Activated CD4-positive, alpha-beta T cell treated with anti-CD3 and anti-CD28 coated beads, Interleukin-2, amount 50 U/mL, for 1 hour (primary cell): Measurements from ENCODE around the gene SPCS1.

ENCODE experiments used
- DNase-seq: peaks from one replicate; pipeline ENCODE4 v3.0.0-alpha.2; 2020

SPCS1 gene

DNA sequence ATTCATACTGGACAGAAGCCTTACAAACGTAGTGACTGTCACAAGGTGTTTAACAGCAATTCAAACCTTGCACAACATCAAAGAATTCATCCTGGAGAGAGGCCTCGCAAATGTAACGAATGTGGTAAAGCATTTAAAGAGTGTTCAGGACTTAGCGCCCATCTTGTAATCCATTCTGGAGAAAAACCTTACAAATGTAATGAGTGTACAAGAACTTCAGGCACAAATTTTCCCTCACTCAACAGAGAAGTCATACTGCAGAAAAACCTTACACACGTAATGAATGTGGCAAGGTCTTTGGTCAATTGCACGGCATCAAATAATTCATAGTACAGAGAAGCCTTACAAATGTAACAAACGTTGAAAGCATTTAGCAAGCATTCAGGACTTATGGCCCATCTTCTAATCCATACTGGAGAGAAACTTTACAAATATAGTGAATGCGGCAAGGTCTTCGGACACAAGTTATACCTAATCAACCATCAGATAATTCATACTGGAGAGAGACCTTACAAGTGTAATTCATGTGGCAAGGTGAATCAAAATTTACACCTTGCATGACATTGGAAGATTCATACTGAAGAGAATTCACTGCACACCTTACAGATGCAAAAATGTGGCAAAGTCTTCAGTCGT, 27.5 kb downstream of the SPCS1 start:
- DNase-seq, result no peak

DNA sequence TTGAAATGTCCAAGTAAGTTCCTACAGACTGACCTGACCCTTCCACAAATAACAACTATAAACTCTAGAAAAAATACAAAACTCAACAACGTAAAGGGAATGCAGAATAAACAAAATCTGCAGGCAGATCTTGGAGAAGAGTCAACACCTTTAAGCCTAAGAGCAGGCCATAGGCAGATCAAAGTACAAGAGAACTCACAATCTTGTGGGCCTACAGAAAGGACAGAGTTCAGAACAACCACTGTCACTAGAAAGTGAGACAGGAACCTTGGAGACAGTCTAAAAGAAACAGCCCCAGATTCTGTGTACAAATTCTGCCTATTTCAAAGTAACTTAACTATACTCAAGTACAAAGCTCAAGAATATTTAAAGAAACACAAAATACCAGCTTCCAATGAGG, 33.8 kb downstream of the SPCS1 start:
- DNase-seq, result no peak

DNA sequence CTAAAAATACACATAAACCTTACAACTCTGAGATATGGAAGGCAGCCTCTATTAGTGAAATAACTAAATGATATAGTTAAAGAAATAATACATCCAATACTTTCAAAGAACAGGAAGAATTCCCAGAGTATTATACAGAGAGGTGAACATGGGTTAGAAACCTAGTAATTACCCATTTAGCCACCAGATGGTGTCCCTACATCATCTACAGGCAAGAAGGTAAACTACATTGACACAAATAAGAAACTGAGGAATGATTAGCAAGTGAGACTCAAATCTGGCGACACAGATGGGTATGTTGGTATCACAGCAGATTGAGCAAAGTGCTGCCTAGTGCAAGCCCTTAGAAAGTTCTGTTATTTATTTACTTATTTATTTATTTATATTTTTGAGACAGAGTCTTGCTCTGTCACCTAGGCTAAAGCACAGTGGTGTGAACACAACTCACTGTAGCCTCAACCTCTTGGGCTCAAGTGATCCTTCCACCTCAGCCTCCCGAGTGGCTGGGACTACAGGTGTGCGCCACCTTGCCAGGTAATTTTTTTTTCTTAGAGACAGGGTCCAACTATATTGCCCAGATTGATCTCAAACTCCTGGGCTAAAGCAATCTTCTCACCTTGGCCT, 36.6 kb downstream of the SPCS1 start:
- DNase-seq, result no peak

DNA sequence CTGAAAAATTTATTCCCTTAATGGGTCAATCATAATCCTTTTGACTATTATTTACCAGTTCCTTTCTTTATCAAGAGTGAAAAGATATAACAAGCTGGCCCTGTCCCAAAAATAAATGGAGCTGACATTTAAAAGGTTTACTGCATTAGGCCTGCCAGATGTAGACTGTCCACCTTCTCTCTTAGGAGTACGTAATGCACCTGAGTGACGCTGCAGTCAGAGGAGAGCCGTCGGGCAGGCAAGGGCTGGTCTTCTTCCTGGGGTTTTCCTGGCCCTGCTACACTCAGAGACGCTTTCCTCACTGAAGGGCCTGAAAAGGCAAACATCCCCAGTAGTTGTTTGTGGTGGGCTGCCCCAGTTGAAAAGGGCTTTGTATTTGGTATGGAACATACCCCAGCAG, 37.2 kb downstream of the SPCS1 start:
- DNase-seq, result no peak

DNA sequence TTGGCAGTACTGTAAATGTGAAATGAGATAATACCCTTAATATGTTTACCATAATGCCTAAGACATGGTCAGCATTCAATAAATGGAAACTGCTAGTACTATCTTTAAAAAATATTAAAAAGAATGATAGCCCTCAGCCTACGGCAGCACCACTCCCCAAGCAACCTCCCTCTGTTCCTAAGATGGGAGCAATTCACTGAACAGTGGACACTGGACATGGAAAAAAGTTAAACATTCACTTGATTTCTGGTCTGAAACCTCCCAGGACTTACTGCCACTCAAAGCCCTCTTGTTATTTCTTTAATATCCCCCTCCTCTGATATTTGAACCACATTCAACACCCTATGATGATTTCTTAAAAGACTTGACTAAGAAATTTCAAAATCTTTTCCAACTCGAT, 37.8 kb downstream of the SPCS1 start:
- DNase-seq, result no peak

DNA sequence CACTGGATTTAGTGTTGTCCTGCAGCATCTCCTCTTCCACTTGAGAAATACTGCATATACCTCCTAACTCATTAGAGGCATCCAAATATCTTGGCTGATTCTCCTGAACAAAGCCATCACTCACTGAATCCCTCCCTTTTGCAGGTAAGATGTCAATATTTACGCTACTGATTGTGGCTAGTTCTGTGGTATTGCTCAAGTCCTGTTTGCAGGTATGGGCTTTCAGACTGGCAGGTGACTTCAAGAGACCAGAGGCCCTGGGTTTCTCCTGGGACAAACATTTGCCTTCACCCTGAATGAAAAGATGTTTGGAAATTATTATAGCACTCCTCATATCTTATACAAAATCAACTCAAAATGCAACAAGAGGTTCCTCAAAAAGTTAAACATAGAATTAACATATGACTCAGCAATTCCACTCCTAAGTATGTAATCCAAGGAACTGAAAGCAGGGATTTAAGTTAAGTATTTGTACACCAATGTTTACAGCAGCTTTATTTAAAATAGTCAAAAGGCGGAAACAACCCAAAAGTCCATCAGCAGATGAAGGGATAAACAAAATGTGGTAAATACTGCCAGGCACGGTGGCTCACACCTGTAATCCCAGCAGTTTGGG, 46.2 kb downstream of the SPCS1 start:
- no peak for DNase-seq

DNA sequence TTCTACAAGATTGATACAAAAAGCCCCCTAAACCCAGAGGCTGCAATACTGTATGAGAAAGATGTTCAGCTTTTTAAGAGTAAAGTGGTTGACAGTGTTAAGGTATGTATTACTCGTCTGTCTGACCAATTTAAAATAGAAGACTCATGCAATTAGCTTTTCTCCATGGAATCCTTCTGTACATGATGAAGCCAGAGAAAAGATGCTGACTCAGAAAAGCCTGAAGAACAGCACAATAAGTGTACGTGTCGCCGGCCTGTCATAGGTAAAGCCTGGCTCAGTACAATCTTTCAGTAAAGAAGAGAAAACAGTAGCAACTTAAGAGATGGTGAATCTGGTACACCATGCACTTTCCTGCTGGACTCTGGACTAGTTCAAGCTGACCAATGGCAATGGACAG, 48.5 kb downstream of the SPCS1 start:
- DNase-seq, result no peak

DNA sequence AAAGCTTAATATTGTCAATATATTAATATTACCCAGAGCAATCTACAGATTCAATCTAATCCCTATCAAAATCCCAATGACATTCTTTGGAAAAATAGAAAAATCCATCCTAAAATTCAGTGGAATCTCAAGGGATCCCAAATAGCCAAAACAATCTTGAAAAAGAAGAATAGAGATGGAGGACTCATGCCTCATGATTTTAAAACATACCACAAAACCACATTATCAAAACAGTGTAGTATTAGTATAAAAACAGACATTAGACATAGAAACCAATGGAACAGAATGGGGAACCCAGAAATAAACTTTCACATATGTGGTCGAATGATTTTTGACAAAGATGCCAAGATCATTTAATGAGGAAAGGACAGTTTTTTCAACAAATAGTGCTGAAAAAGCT, 50.2 kb downstream of the SPCS1 start:
- DNase-seq, result no peak
